ENCODE measurements around the gene CFAP46. TPM values are rescaled to one million over a fixed set of nuclear protein-coding genes. Genes with fewer than 3 reads are reported as not detected.

The CFAP46 gene
- total RNA-seq, 1 donor from 2014 or later: 5.2 TPM

DNA sequence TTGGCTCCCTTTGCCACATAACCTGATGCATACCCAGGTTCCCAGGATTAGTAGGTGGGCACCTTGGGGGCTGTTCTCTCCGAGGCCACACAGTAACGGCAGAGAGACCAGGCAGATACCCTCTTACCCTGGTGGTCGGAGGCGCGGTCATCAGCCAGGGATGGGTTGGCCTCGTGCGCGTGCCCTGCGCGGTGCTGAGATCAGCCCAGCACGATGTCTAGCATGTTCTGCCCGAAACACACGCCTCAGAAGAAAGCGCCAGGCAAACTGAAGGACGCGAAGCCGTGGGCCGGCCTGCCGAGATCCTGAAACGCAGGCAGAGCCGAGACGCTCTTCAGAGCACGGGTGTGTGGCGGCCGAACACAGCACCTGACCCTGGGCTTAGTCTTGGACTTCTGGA is 34.7 kb upstream of the CFAP46 start:
- Mint-ChIP-seq H3K9me3 (ENCODE audit: unreplicated experiment) (peaks cover 7% of the 10 kb centered on the region), H3K4me3 (ENCODE audit: unreplicated experiment) (no peak overlapping the region), H3K36me3 (ENCODE audit: unreplicated experiment) (no peaks in the 10 kb centered on the region), H3K27ac (ENCODE audit: unreplicated experiment) (no peak overlapping the region), H3K4me1 (ENCODE audit: low read depth, unreplicated experiment) (peaks cover 3% of the 10 kb centered on the region), H3K27me3 (ENCODE audit: unreplicated experiment) (peaks cover 6% of the 10 kb centered on the region)
- DNase-seq: peak; percentile 4
- TF ChIP-seq, protein P1, sequence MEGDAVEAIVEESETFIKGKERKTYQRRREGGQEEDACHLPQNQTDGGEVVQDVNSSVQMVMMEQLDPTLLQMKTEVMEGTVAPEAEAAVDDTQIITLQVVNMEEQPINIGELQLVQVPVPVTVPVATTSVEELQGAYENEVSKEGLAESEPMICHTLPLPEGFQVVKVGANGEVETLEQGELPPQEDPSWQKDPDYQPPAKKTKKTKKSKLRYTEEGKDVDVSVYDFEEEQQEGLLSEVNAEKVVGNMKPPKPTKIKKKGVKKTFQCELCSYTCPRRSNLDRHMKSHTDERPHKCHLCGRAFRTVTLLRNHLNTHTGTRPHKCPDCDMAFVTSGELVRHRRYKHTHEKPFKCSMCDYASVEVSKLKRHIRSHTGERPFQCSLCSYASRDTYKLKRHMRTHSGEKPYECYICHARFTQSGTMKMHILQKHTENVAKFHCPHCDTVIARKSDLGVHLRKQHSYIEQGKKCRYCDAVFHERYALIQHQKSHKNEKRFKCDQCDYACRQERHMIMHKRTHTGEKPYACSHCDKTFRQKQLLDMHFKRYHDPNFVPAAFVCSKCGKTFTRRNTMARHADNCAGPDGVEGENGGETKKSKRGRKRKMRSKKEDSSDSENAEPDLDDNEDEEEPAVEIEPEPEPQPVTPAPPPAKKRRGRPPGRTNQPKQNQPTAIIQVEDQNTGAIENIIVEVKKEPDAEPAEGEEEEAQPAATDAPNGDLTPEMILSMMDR (IDR thresholded peaks at IDR 0.05; ENCODE audit: partially characterized antibody, unreplicated experiment): no peak

DNA sequence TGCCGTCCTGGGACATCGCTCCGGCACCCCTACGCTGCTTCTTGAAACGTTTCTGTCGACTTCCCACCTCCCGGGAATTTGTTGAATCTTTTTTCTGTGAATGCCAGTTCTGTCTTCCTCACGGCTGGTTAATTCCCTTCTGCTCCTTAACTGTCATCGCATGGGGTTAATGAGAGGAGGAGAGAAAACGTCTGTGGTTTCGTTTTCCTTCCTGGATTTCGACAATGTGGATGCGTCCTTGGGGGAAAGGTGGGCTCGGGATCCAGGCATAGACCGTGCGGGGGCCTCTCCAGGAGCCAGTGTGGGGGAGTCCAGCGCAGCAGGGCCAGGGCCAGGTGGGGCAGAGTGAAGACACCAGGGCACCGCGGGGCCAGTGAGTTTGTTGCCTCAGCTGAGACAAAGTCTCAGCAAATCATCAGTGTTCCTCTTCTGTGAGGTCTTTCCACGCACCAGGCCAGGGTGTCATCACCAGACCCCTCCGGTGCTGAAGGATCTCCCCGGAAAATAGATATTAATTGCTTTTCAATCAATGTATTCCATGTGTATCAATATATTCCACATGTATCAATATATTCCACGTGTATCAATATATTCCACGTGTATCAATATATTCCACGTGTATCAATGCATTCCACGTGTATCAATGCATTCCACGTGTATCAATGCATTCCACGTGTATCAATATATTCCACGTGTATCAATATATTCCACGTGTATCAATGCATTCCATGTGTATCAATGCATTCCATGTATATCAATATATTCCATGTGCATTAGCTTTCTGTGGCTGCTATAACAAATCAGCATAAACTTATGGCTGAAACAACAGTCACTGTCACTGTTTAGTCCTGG is 33.7 kb upstream of the CFAP46 start:
- Mint-ChIP-seq H3K4me3 (ENCODE audit: unreplicated experiment) (no peak overlapping the region), H3K36me3 (ENCODE audit: unreplicated experiment) (no peaks in the 10 kb centered on the region), H3K9me3 (ENCODE audit: unreplicated experiment) (peaks cover 7% of the 10 kb centered on the region), H3K4me1 (ENCODE audit: low read depth, unreplicated experiment) (peaks cover 8% of the 10 kb centered on the region), H3K27me3 (ENCODE audit: unreplicated experiment) (peaks cover 10% of the 10 kb centered on the region), H3K27ac (ENCODE audit: unreplicated experiment) (no peak overlapping the region)
- DNase-seq: peak; percentile 6
- TF ChIP-seq, protein P1 (IDR thresholded peaks at IDR 0.05; ENCODE audit: partially characterized antibody, unreplicated experiment): no peak

DNA sequence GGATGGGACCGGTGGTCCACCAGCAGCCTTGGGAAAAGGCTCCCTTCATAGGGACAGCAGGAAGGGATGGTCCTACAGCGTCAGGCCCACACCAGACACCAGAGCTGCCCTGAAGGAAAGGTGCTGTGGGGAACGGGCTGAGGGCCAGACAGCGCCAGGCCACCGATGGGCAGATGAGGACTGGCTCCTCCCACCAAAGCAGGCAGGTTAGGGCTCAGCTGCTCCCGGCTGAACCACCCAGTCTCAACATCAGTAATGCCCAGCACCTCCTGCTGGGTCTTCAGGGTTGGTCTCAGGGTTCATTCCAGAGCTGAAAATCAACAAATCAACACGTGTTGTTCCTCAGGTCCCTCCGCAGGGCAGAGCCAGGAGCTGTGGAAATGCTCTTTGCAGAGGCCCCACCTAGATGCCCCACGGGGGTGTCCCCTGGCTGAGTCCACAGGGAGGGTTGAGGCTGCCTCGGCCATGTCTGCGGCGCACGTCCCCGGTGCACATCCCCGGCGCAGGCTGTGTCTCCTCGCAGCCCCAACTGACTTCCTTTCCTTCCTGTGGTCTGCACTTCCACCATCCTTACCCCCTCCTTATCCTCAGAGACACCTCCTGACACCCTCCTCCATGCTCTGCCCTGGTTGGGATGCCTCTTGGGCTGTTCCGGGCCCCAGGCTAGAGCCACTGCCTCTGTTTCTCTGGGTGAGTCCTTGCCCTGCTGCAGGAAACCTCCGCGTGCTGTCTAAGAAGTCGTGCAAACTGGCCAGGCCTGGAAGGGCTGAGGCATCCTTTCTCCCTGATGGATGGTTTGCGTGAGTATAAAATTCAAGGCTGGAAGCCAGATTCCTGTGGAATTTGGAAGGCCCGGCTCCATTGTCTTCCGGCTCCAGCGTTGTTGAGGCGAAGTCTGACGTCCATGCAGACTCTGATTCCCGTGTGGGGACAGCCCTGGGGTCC is 32.8 kb upstream of the CFAP46 start:
- H3K27ac Mint-ChIP-seq (ENCODE audit: unreplicated experiment): no peak overlapping the region
- peak; percentile 12 for DNase-seq
- peaks cover 8% of the 10 kb centered on the region for H3K4me1 Mint-ChIP-seq (ENCODE audit: low read depth, unreplicated experiment)
- H3K4me3 Mint-ChIP-seq (ENCODE audit: unreplicated experiment): no peak overlapping the region
- peaks cover 6% of the 10 kb centered on the region for H3K9me3 Mint-ChIP-seq (ENCODE audit: unreplicated experiment)
- TF ChIP-seq, protein P1 (IDR thresholded peaks at IDR 0.05; ENCODE audit: partially characterized antibody, unreplicated experiment): no peak
- H3K27me3 Mint-ChIP-seq (ENCODE audit: unreplicated experiment): peaks cover 10% of the 10 kb centered on the region
- H3K36me3 Mint-ChIP-seq (ENCODE audit: unreplicated experiment): no peaks in the 10 kb centered on the region

DNA sequence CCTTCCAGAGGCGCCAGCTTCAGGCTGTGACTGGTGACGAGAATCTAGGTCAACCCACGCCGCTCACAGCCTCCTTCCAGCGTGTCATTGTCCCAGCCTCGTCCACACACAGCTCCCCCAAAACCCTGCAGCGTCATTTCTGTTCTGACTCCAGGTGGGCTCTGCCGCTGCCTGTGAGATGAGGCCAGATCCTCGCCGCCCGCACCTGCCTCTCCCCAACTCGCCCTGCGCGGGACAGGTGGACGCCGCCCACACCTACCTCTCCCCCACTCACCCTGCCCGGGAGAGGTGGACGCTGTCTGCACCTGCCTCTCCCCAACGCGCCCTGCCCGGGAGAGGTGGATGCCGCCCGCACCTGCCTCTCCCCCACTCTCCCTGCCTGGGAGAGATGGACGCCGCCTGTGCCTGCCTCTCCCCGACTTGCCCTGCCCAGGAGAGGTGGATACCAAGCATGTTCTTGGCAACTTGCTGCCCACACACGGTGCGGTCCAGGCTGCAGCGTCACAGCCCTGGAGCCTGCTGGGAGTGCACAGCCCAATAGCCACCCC is 32.0 kb upstream of the CFAP46 start:
- peaks cover 8% of the 10 kb centered on the region for H3K4me1 Mint-ChIP-seq (ENCODE audit: low read depth, unreplicated experiment)
- peaks cover 10% of the 10 kb centered on the region for H3K27me3 Mint-ChIP-seq (ENCODE audit: unreplicated experiment)
- peaks cover 5% of the 10 kb centered on the region for H3K9me3 Mint-ChIP-seq (ENCODE audit: unreplicated experiment)
- no peaks in the 10 kb centered on the region for H3K36me3 Mint-ChIP-seq (ENCODE audit: unreplicated experiment)
- H3K27ac Mint-ChIP-seq (ENCODE audit: unreplicated experiment): no peak overlapping the region
- TF ChIP-seq, protein P1 (IDR thresholded peaks at IDR 0.05; ENCODE audit: partially characterized antibody, unreplicated experiment): no peak
- peak; percentile 7 for DNase-seq
- no peak overlapping the region for H3K4me3 Mint-ChIP-seq (ENCODE audit: unreplicated experiment)

Data from glutamatergic neuron (in vitro differentiated cells).